ENCODE measurements around the gene PRR29.

Gene PRR29

GRCh38 chr17:63954402-63955063 lies 43.6 kb upstream of the PRR29 start:
- H2AFZ ChIP-seq: peak overlapping the region; percentile 50
- no peaks in the 10 kb centered on the region for H3K27me3 ChIP-seq (ENCODE audit: control insufficient read depth, insufficient read depth, low read length)
- no peaks in the 10 kb centered on the region for H3K9me3 ChIP-seq (ENCODE audit: control insufficient read depth, low read length)
- no peaks in the 10 kb centered on the region for H3K79me2 ChIP-seq
- peaks cover 14% of the 10 kb centered on the region for H3K4me1 ChIP-seq
- H3K27ac ChIP-seq: peak overlapping the region; percentile 15
- H3K4me2 ChIP-seq (ENCODE audit: low read length): peak overlapping the region; percentile 23
- no peak overlapping the region for H3K4me3 ChIP-seq (ENCODE audit: low read depth, low read length)
- no peak for TF ChIP-seq CTCF (IDR thresholded peaks at IDR 0.05)
- no peaks in the 10 kb centered on the region for H3K36me3 ChIP-seq (ENCODE audit: control insufficient read depth, insufficient read depth, low read length)
- no peak overlapping the region for H3K9ac ChIP-seq

- no peaks in the 10 kb centered on the region for H3K27me3 ChIP-seq (ENCODE audit: control insufficient read depth, insufficient read depth, low read length)
- peaks cover 14% of the 10 kb centered on the region for H3K4me1 ChIP-seq
- no peak overlapping the region for H3K4me2 ChIP-seq (ENCODE audit: low read length)
- TF ChIP-seq CTCF (IDR thresholded peaks at IDR 0.05): no peak
- no peak overlapping the region for H3K4me3 ChIP-seq (ENCODE audit: low read depth, low read length)
- no peaks in the 10 kb centered on the region for H3K36me3 ChIP-seq (ENCODE audit: control insufficient read depth, insufficient read depth, low read length)
- H3K9me3 ChIP-seq (ENCODE audit: control insufficient read depth, low read length): no peaks in the 10 kb centered on the region
- no peak overlapping the region for H3K27ac ChIP-seq
- no peaks in the 10 kb centered on the region for H3K79me2 ChIP-seq
- H3K9ac ChIP-seq: no peak overlapping the region
- H2AFZ ChIP-seq: no peak overlapping the region
Measured at GRCh38 chr17:63955232-63955631, 42.9 kb upstream of the PRR29 start.

- Histone ChIP-seq H3K9ac (no peak overlapping the region), H3K27me3 (ENCODE audit: control insufficient read depth, insufficient read depth, low read length) (no peaks in the 10 kb centered on the region), H3K4me3 (ENCODE audit: low read depth, low read length) (no peak overlapping the region), H3K36me3 (ENCODE audit: control insufficient read depth, insufficient read depth, low read length) (no peaks in the 10 kb centered on the region), H3K79me2 (no peaks in the 10 kb centered on the region), H3K4me2 (ENCODE audit: low read length) (no peak overlapping the region), H3K4me1 (peaks cover 14% of the 10 kb centered on the region), H2AFZ (no peak overlapping the region), H3K27ac (no peak overlapping the region), H3K9me3 (ENCODE audit: control insufficient read depth, low read length) (no peaks in the 10 kb centered on the region)
- no peak for TF ChIP-seq CTCF (IDR thresholded peaks at IDR 0.05)
Measured at GRCh38 chr17:63955791-63956190, 42.4 kb upstream of the PRR29 start.

- no peak for TF ChIP-seq CTCF (IDR thresholded peaks at IDR 0.05)
- Histone ChIP-seq H2AFZ (no peak overlapping the region), H3K4me3 (ENCODE audit: low read depth, low read length) (no peak overlapping the region), H3K9me3 (ENCODE audit: control insufficient read depth, low read length) (no peaks in the 10 kb centered on the region), H3K79me2 (no peaks in the 10 kb centered on the region), H3K36me3 (ENCODE audit: control insufficient read depth, insufficient read depth, low read length) (no peaks in the 10 kb centered on the region), H3K27me3 (ENCODE audit: control insufficient read depth, insufficient read depth, low read length) (no peaks in the 10 kb centered on the region), H3K27ac (peak overlapping the region; percentile 31), H3K4me2 (ENCODE audit: low read length) (no peak overlapping the region), H3K9ac (no peak overlapping the region), H3K4me1 (peaks cover 14% of the 10 kb centered on the region)
Measured at GRCh38 chr17:63956296-63956920, 41.7 kb upstream of the PRR29 start.

- Histone ChIP-seq H3K4me1 (peaks cover 5% of the 10 kb centered on the region), H3K4me2 (ENCODE audit: low read length) (no peak overlapping the region), H3K9me3 (ENCODE audit: control insufficient read depth, low read length) (no peaks in the 10 kb centered on the region), H3K27ac (no peak overlapping the region), H3K4me3 (ENCODE audit: low read depth, low read length) (no peak overlapping the region), H2AFZ (no peak overlapping the region), H3K27me3 (ENCODE audit: control insufficient read depth, insufficient read depth, low read length) (no peaks in the 10 kb centered on the region), H3K79me2 (no peaks in the 10 kb centered on the region), H3K9ac (no peak overlapping the region), H3K36me3 (ENCODE audit: control insufficient read depth, insufficient read depth, low read length) (no peaks in the 10 kb centered on the region)
- TF ChIP-seq CTCF (IDR thresholded peaks at IDR 0.05): no peak
Measured at GRCh38 chr17:63960006-63960405, 38.1 kb upstream of the PRR29 start.

All from parathyroid adenoma (tissue), 2 donors.